Hepatocyte (in vitro differentiated cells): ENCODE results near the gene FFAR3. TPM values are rescaled to one million over a fixed set of nuclear protein-coding genes. Genes with fewer than 3 reads are reported as not detected.
A peak's percentile ranks its signal among the peaks of the same experiment; 100 is the strongest.

Source experiments
- DNase-seq: peaks from one replicate; pipeline ENCODE4 v3.0.0-alpha.2; 2016; ENCODE audit warnings: low spot score
- H2AFZ ChIP-seq: fragments of 200-600 bp; sonication (generic); 2 replicates; pipeline ENCODE4 v1.6.0; 2016; ENCODE audit warnings: antibody characterized with exemption, mild to moderate bottlenecking
- H3K27ac ChIP-seq: fragments of 200-600 bp; sonication (generic); 2 replicates; pipeline ENCODE4 v1.5.1; 2016; ENCODE audit warnings: mild to moderate bottlenecking
- H3K27me3 ChIP-seq: fragments of 200-600 bp; sonication (generic); 2 replicates; pipeline ENCODE4 v1.6.1; 2016
- H3K36me3 ChIP-seq: fragments of 200-600 bp; sonication (generic); replicated peaks from 2 replicates; pipeline ENCODE4 v1.5.1; 2016; ENCODE audit warnings: low read depth; ENCODE audit not compliant: insufficient read depth
- H3K4me1 ChIP-seq: fragments of 200-600 bp; sonication (generic); 2 replicates; pipeline ENCODE4 v1.5.1; 2016; ENCODE audit warnings: mild to moderate bottlenecking, moderate library complexity; ENCODE audit not compliant: insufficient read depth
- H3K4me2 ChIP-seq: fragments of 200-600 bp; sonication (generic); 2 replicates; pipeline ENCODE4 v1.6.0; 2016
- H3K4me3 ChIP-seq: fragments of 200-600 bp; sonication (generic); 2 replicates; pipeline ENCODE4 v1.5.1; 2016; ENCODE audit warnings: mild to moderate bottlenecking
- H3K79me2 ChIP-seq: fragments of 200-600 bp; sonication (generic); 2 replicates; pipeline ENCODE4 v1.6.0; 2017; ENCODE audit warnings: mild to moderate bottlenecking
- H3K9me2 ChIP-seq: fragments of 200-600 bp; sonication (generic); replicated peaks from 2 replicates; pipeline ENCODE4 v1.6.0; 2017; ENCODE audit warnings: mild to moderate bottlenecking; ENCODE audit not compliant: insufficient read depth
- H3K9me3 ChIP-seq: fragments of 200-600 bp; sonication (generic); 2 replicates; pipeline ENCODE4 v1.5.1; 2016; ENCODE audit warnings: low read depth, mild to moderate bottlenecking
- H4K20me1 ChIP-seq: fragments of 200-600 bp; sonication (generic); 2 replicates; pipeline ENCODE4 v1.6.0; 2016; ENCODE audit warnings: mild to moderate bottlenecking; ENCODE audit not compliant: insufficient read depth, poor library complexity, severe bottlenecking
- CTCF ChIP-seq: fragments of 200-600 bp; sonication (generic); IDR thresholded peaks from 2 replicates; pipeline ENCODE4 v1.5.1; 2016; ENCODE audit warnings: antibody characterized with exemption, mild to moderate bottlenecking; ENCODE audit not compliant: poor library complexity
- EZH2 ChIP-seq: fragments of 200-600 bp; sonication (generic); IDR thresholded peaks from 2 replicates; pipeline ENCODE4 v1.6.1; 2016; ENCODE audit warnings: antibody characterized with exemption, mild to moderate bottlenecking, borderline replicate concordance
- EZH2phosphoT487 ChIP-seq: fragments of 200-600 bp; sonication (generic); IDR thresholded peaks from one replicate; pipeline ENCODE4 v1.6.1; 2018; ENCODE audit warnings: antibody characterized with exemption, mild to moderate bottlenecking, low read depth, moderate library complexity; ENCODE audit not compliant: unreplicated experiment, severe bottlenecking
- WGBS: methylation state at CpG from one replicate; pipeline ENCODE4 v1.1.6; 2016; ENCODE audit warnings: low lambda C conversion rate; ENCODE audit errors: missing lambda C conversion rate; 5-methylcytosine and 5-hydroxymethylcytosine counted together
- polyA plus RNA-seq: library from polyadenylated mRNA; unstranded; fragments of >200 nt; fragmentation: Nextera tagmentation; extraction: Ambion mirVana; gene quantifications from 2 replicates; pipeline ENCODE4 v1.2.1, GENCODE V29; 2016
- total RNA-seq: library from RNA; depleted of rRNA; stranded (reverse); fragments of >200 nt; gene quantifications from 2 replicates; pipeline ENCODE4 v1.2.3, GENCODE V29; 2014

The FFAR3 gene
- total and polyA plus RNA-seq, 2 experiments from 2014 or later = 0.80 TPM; not detected in 1

GRCh38 chr19:35380450-35381124 lies 22.3 kb downstream of the FFAR3 start:
- H3K4me3 ChIP-seq = no peak overlapping the region
- H3K27me3 ChIP-seq = no peaks in the 10 kb centered on the region
- H3K4me2 ChIP-seq = no peak overlapping the region
- no peak overlapping the region for H2AFZ ChIP-seq
- no peaks in the 10 kb centered on the region for H4K20me1 ChIP-seq
- peaks cover under 1% of the 10 kb centered on the region for H3K9me3 ChIP-seq
- DNase-seq = peak; percentile 72
- H3K79me2 ChIP-seq = no peaks in the 10 kb centered on the region
- peaks cover 14% of the 10 kb centered on the region for H3K4me1 ChIP-seq
- no peaks in the 10 kb centered on the region for H3K9me2 ChIP-seq
- TF ChIP-seq EZH2phosphoT487 = no peak
- TF ChIP-seq CTCF = no peak
- TF ChIP-seq EZH2 = no peak
- H3K27ac ChIP-seq = peak overlapping the region; percentile 50
- 50% methylated on average over 9 of the region's 9 CpGs for WGBS
- no peaks in the 10 kb centered on the region for H3K36me3 ChIP-seq

GRCh38 chr19:35381318-35381717 lies 23.1 kb downstream of the FFAR3 start:
- H3K4me1 ChIP-seq = peaks cover 14% of the 10 kb centered on the region

GRCh38 chr19:35381926-35382325 lies 23.7 kb downstream of the FFAR3 start:
- Histone ChIP-seq H3K36me3 (no peaks in the 10 kb centered on the region), H3K27ac (no peak overlapping the region)
- 86% methylated on average over 6 of the region's 6 CpGs for WGBS

More at GRCh38 chr19:35381318-35381717, 23.1 kb downstream of the FFAR3 start:
- Histone ChIP-seq H3K9me3 (peaks cover 4% of the 10 kb centered on the region), H3K9me2 (no peaks in the 10 kb centered on the region), H3K36me3 (no peaks in the 10 kb centered on the region), H3K27me3 (no peaks in the 10 kb centered on the region), H3K4me2 (no peak overlapping the region), H3K79me2 (no peaks in the 10 kb centered on the region), H2AFZ (no peak overlapping the region), H4K20me1 (no peaks in the 10 kb centered on the region), H3K4me3 (no peak overlapping the region), H3K27ac (peak overlapping the region; percentile 50)
- WGBS = 67% methylated on average over 3 of the region's 3 CpGs
- DNase-seq = no peak
- no peak for TF ChIP-seq CTCF
- TF ChIP-seq EZH2 = no peak
- TF ChIP-seq EZH2phosphoT487 = no peak

More at GRCh38 chr19:35381926-35382325, 23.7 kb downstream of the FFAR3 start:
- H3K9me2 ChIP-seq = no peaks in the 10 kb centered on the region
- H2AFZ ChIP-seq = no peak overlapping the region
- H3K4me3 ChIP-seq = no peak overlapping the region
- H3K4me2 ChIP-seq = no peak overlapping the region
- H3K27me3 ChIP-seq = no peaks in the 10 kb centered on the region
- H4K20me1 ChIP-seq = no peaks in the 10 kb centered on the region
- H3K79me2 ChIP-seq = no peaks in the 10 kb centered on the region
- TF ChIP-seq EZH2phosphoT487 (no peak), CTCF (no peak), EZH2 (no peak)
- DNase-seq = no peak
- H3K4me1 ChIP-seq = peaks cover 14% of the 10 kb centered on the region
- peaks cover 4% of the 10 kb centered on the region for H3K9me3 ChIP-seq
